Transverse colon (tissue), 4 donors: Measurements from ENCODE around the gene LRRC4C. TPM values are rescaled to one million over a fixed set of nuclear protein-coding genes. Genes with fewer than 3 reads are reported as not detected.

ENCODE experiments used
- DNase-seq: peaks from one replicate; pipeline ENCODE4 v3.0.0-alpha.2; 2019
- H3K27ac ChIP-seq, 4 donors: fragments of 200-600 bp; sonication (generic); 2 replicates each; pipeline ENCODE4 v1.5.1; 2016 to 2018; ENCODE audit warnings: inconsistent platforms in 4 of 4
- H3K27me3 ChIP-seq: fragments of 200-600 bp; sonication (generic); 2 replicates; pipeline ENCODE4 v1.5.1; 2017; ENCODE audit warnings: inconsistent platforms
- H3K36me3 ChIP-seq, 4 donors: fragments of 200-600 bp; sonication (generic); 2 replicates each; pipeline ENCODE4 v1.5.1; 2017 to 2019; ENCODE audit warnings: inconsistent platforms in 4 of 4
- H3K4me1 ChIP-seq, 4 donors: fragments of 200-600 bp; sonication (generic); 2 replicates each; pipeline ENCODE4 v1.5.1; 2017 to 2020; ENCODE audit warnings: inconsistent platforms in 4 of 4
- H3K4me3 ChIP-seq, 4 donors: fragments of 200-600 bp; sonication (generic); 1 replicate in 1 of 4; 2 replicates in 3 of 4; pipeline versions ENCODE4 v1.5.1 to v1.6.1; 2017 to 2019; ENCODE audit warnings: inconsistent platforms in 4 of 4
- H3K9me3 ChIP-seq, 2 donors: fragments of 200-600 bp; sonication (generic); 2 replicates each; pipeline ENCODE4 v1.5.1; 2017 to 2019; ENCODE audit warnings: inconsistent platforms in 2 of 2
- EP300 ChIP-seq: sonication (generic); formaldehyde crosslinking; IDR thresholded peaks from one replicate; pipeline ENCODE4 v1.6.1; 2017; ENCODE audit warnings: antibody characterized with exemption, low read depth
- POLR2A ChIP-seq: fragments of 450-650 bp; IDR thresholded peaks from one replicate; pipeline ENCODE4 v1.6.1; 2016; ENCODE audit warnings: antibody characterized with exemption, mild to moderate bottlenecking, moderate library complexity
- POLR2AphosphoS5 ChIP-seq, 3 donors: sonication (generic); formaldehyde crosslinking; IDR thresholded peaks; one replicate each; pipeline ENCODE4 v1.6.1; 2016; ENCODE audit warnings: antibody characterized with exemption in 3 of 3
- WGBS, 2 donors: methylation state at CpG; one replicate each; pipeline ENCODE4 v1.1.5; 2018; ENCODE audit warnings: low coverage in 1 of 2; 5-methylcytosine and 5-hydroxymethylcytosine counted together
- in situ Hi-C, 4 donors: fragments of 200-750 bp; cut with MboI; loops; one replicate each; pipeline versions ENCODE4 v1.15.0 to v1.15.1; 2017; ENCODE audit warnings: low sequenced_read_pairs in 3 of 4, low pct_ligation_motif_present in 1 of 4, low pct_unique_long_range_greater_than_20kb in 1 of 4
- intact Hi-C: fragments of 100-400 bp; cut with DNase I; formaldehyde crosslinking; loops from one replicate; pipeline ENCODE4 v1.15.1; 2023; ENCODE audit warnings: low total_unique reads
- total RNA-seq, 4 donors: library from RNA; depleted of rRNA; stranded (reverse); fragments of >200 nt; gene quantifications; one replicate each; pipeline ENCODE4 v1.1.0, GENCODE V29; 2016
- TF ChIP-seq, protein P1 (sequence below), 5 experiments: fragments of 200-600 bp in 3 of 5; fragments of 450-650 bp in 2 of 5; sonication (generic) in 3 of 5; IDR thresholded peaks; 1 replicate in 2 of 5; 2 replicates in 3 of 5; pipeline ENCODE4 v1.5.1; 2016 to 2017; ENCODE audit warnings: antibody characterized with exemption in 5 of 5, inconsistent platforms in 3 of 5, mild to moderate bottlenecking in 2 of 5, moderate library complexity in 1 of 5

Gene LRRC4C
- total RNA-seq, 4 donors from 2014 or later, result 0.55 to 1.9 (median 0.64) TPM; not detected in 1

- in situ Hi-C loops, result loop anchor here in 2 of 4 donors (25.0 kb wide), 1 partner anchor 1081 kb away; no protein-coding TSS in a partner anchor
These were observed 3.2 kb downstream of the LRRC4C start for GRCh38 chr11:41456269-41456668.

GRCh38 chr11:41451011-41451410, 8.4 kb downstream of the LRRC4C start:
- intact Hi-C loops, result no loop called here
- in situ Hi-C loops, result loop anchor here in 2 of 4 donors (25.0 kb wide), 1 partner anchor 1086 kb away; no protein-coding TSS in a partner anchor

More at GRCh38 chr11:41456269-41456668, 3.2 kb downstream of the LRRC4C start:
- Histone ChIP-seq H3K4me1 (no peaks in the 10 kb centered on the region), H3K4me3 (no peak overlapping the region), H3K9me3 (no peaks in the 10 kb centered on the region), H3K27ac (no peak overlapping the region), H3K36me3 (no peaks in the 10 kb centered on the region), H3K27me3 (peaks cover 27% of the 10 kb centered on the region)
- TF ChIP-seq, protein P1, sequence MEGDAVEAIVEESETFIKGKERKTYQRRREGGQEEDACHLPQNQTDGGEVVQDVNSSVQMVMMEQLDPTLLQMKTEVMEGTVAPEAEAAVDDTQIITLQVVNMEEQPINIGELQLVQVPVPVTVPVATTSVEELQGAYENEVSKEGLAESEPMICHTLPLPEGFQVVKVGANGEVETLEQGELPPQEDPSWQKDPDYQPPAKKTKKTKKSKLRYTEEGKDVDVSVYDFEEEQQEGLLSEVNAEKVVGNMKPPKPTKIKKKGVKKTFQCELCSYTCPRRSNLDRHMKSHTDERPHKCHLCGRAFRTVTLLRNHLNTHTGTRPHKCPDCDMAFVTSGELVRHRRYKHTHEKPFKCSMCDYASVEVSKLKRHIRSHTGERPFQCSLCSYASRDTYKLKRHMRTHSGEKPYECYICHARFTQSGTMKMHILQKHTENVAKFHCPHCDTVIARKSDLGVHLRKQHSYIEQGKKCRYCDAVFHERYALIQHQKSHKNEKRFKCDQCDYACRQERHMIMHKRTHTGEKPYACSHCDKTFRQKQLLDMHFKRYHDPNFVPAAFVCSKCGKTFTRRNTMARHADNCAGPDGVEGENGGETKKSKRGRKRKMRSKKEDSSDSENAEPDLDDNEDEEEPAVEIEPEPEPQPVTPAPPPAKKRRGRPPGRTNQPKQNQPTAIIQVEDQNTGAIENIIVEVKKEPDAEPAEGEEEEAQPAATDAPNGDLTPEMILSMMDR (IDR thresholded peaks at IDR 0.05), result no peak
- TF ChIP-seq EP300 (no peak), POLR2A (no peak), POLR2AphosphoS5 (IDR thresholded peaks at IDR 0.05) (no peak)
- no peak for DNase-seq
- intact Hi-C loops, result no loop called here
- 50 to 61% methylated on average over 1 of the region's 1 CpG for WGBS, 2 donors

GRCh38 chr11:41449483-41450050, 9.9 kb downstream of the LRRC4C start:
- intact Hi-C loops (no loop called here), in situ Hi-C loops (loop anchor here in 2 of 4 donors (25.0 kb wide), 1 partner anchor 1088 kb away; no protein-coding TSS in a partner anchor)
- WGBS, 2 donors, result 78 to 85% methylated on average over 2 of the region's 2 CpGs
- Histone ChIP-seq H3K36me3 (no peaks in the 10 kb centered on the region), H3K27ac (no peak overlapping the region), H3K27me3 (no peaks in the 10 kb centered on the region), H3K4me1 (no peaks in the 10 kb centered on the region), H3K4me3 (no peak overlapping the region), H3K9me3 (no peaks in the 10 kb centered on the region)
- TF ChIP-seq POLR2AphosphoS5 (IDR thresholded peaks at IDR 0.05), result no peak
- TF ChIP-seq POLR2A, result no peak
- TF ChIP-seq EP300, result no peak
- TF ChIP-seq, protein P1 (IDR thresholded peaks at IDR 0.05), result no peak
- DNase-seq, result no peak

More at GRCh38 chr11:41451011-41451410, 8.4 kb downstream of the LRRC4C start:
- H3K27me3 ChIP-seq, result no peaks in the 10 kb centered on the region
- no peak for DNase-seq
- no peaks in the 10 kb centered on the region for H3K4me1 ChIP-seq
- H3K9me3 ChIP-seq, result no peaks in the 10 kb centered on the region
- no peak overlapping the region for H3K4me3 ChIP-seq
- no peak overlapping the region for H3K27ac ChIP-seq
- 63 to 69% methylated on average over 3 of the region's 3 CpGs for WGBS, 2 donors
- H3K36me3 ChIP-seq, result no peaks in the 10 kb centered on the region
- TF ChIP-seq POLR2AphosphoS5 (IDR thresholded peaks at IDR 0.05), result no peak

DNA sequence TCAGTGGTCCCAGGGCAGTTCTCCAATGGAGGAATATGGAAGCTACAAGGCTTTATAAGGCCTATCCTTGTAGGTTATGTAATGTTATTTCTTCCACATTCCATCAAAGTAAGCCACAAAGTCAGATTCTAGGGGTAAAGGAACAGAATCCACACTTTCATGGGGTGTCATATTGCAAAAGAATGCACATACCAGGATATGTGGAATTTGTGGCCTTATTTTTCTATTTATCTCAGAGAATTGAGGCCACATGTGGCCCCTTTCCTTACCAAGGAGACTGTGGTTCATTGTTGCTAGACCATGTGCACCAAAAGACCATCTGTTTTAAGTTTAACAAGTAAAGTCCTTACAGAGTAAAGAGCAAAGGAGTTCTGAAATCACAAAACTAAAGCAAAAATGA, 12.9 kb downstream of the LRRC4C start:
- intact Hi-C loops, result no loop called here
- H3K27ac ChIP-seq, result no peak overlapping the region
- no peak for DNase-seq
- H3K9me3 ChIP-seq, result no peaks in the 10 kb centered on the region
- H3K27me3 ChIP-seq, result no peaks in the 10 kb centered on the region
- no peak overlapping the region for H3K4me3 ChIP-seq
- no peaks in the 10 kb centered on the region for H3K4me1 ChIP-seq
- in situ Hi-C loops, result no loop called here
- TF ChIP-seq POLR2AphosphoS5 (IDR thresholded peaks at IDR 0.05) (no peak), EP300 (no peak), POLR2A (no peak)
- TF ChIP-seq, protein P1 (IDR thresholded peaks at IDR 0.05), result no peak
- no peaks in the 10 kb centered on the region for H3K36me3 ChIP-seq

GRCh38 chr11:41446107-41446506, 13.3 kb downstream of the LRRC4C start:
- Histone ChIP-seq H3K9me3 (no peaks in the 10 kb centered on the region), H3K27me3 (no peaks in the 10 kb centered on the region), H3K27ac (no peak overlapping the region), H3K4me3 (no peak overlapping the region), H3K36me3 (no peaks in the 10 kb centered on the region), H3K4me1 (no peaks in the 10 kb centered on the region)
- no peak for DNase-seq
- 17 to 44% methylated on average over 2 of the region's 2 CpGs for WGBS, 2 donors
- intact Hi-C loops, result no loop called here
- in situ Hi-C loops, result no loop called here
- TF ChIP-seq, protein P1 (IDR thresholded peaks at IDR 0.05), result no peak
- TF ChIP-seq POLR2AphosphoS5 (IDR thresholded peaks at IDR 0.05), result no peak
- no peak for TF ChIP-seq EP300
- TF ChIP-seq POLR2A, result no peak
